Gastrocnemius medialis (tissue), 4 donors: Measurements from ENCODE around the gene GNB2.

Experiments used
- POLR2A ChIP-seq, 2 donors: fragments of 450-650 bp; IDR thresholded peaks; one replicate each; pipeline ENCODE4 v1.6.1; 2017; ENCODE audit warnings: antibody characterized with exemption in 2 of 2, mild to moderate bottlenecking in 2 of 2, moderate library complexity in 2 of 2
- TF ChIP-seq, protein P1 (sequence below), 5 experiments: fragments of 450-650 bp in 3 of 5; fragments of 200-600 bp in 2 of 5; sonication (generic) in 2 of 5; IDR thresholded peaks in 4 of 5; conservative IDR thresholded peaks in 1 of 5; 1 replicate in 4 of 5; 2 replicates in 1 of 5; pipeline ENCODE4 v1.5.1; 2016 to 2019; ENCODE audit warnings: antibody characterized with exemption in 5 of 5, mild to moderate bottlenecking in 3 of 5, moderate library complexity in 3 of 5

DNA sequence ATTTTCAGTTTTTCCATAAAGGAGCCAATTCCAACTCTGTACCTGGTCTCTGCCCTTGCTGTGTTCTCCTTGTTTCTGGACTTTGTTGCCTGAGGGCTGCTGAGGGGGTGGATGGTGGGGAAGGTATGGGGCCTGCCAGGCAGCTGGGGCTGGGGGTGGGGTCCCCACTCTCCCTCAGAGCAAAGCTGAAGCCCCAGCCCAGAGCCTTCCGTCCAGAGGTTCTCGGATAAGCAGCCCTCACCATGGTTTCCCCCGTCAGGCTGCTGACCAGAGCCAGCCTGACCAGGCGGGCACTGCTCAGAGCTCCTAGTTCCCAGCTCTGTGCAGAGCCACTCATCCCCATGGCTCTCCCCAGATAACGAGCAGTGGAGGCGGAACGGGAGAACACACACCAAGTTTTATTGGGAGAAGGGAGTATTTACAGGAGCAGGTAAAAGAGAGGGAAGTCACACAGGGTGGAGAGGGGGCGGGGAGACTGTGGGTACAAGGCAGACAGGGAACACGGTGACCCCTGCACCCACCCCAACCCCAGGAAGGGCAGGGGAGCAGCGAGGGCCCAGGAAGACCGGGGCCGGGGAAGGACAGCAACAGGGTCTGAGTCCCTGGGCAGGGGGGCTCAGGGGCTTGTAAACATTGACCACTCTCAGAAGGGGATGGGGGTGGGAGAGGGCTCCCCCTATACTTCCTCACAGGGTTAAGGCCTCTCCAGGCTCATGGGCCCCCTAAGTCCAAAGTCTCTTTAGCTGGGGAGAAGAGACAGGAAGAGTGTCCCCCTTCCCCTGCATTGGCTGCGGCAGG is 5.8 kb downstream of the GNB2 start:
- TF ChIP-seq POLR2A (IDR thresholded peaks at IDR 0.05): no peak
- TF ChIP-seq, protein P1, sequence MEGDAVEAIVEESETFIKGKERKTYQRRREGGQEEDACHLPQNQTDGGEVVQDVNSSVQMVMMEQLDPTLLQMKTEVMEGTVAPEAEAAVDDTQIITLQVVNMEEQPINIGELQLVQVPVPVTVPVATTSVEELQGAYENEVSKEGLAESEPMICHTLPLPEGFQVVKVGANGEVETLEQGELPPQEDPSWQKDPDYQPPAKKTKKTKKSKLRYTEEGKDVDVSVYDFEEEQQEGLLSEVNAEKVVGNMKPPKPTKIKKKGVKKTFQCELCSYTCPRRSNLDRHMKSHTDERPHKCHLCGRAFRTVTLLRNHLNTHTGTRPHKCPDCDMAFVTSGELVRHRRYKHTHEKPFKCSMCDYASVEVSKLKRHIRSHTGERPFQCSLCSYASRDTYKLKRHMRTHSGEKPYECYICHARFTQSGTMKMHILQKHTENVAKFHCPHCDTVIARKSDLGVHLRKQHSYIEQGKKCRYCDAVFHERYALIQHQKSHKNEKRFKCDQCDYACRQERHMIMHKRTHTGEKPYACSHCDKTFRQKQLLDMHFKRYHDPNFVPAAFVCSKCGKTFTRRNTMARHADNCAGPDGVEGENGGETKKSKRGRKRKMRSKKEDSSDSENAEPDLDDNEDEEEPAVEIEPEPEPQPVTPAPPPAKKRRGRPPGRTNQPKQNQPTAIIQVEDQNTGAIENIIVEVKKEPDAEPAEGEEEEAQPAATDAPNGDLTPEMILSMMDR (IDR thresholded peaks at IDR 0.05 in 4 of 5, conservative IDR thresholded peaks at IDR 0.05 in 1 of 5): no peak
